Ovary (tissue), 3 donors: ENCODE results near the gene THBD.

Source experiments
- EP300 ChIP-seq: sonication (generic); formaldehyde crosslinking; IDR thresholded peaks from one replicate; pipeline ENCODE4 v1.6.1; 2017; ENCODE audit warnings: antibody characterized with exemption
- POLR2A ChIP-seq: fragments of 450-650 bp; IDR thresholded peaks from one replicate; pipeline ENCODE4 v1.6.1; 2017; ENCODE audit warnings: antibody characterized with exemption, mild to moderate bottlenecking, moderate library complexity
- TF ChIP-seq, protein P1 (sequence below), 3 donors: fragments of 450-650 bp in 2 of 3; fragments of 200-600 bp in 1 of 3; IDR thresholded peaks; one replicate each; pipeline versions ENCODE4 v1.5.1 to v1.8.0; 2016 to 2022; ENCODE audit warnings: antibody characterized with exemption in 3 of 3, mild to moderate bottlenecking in 1 of 3
- donor health status: DM: no; HTN: no; CAD: no.

- TF ChIP-seq EP300 (no peak), POLR2A (no peak)
- TF ChIP-seq, protein P1, sequence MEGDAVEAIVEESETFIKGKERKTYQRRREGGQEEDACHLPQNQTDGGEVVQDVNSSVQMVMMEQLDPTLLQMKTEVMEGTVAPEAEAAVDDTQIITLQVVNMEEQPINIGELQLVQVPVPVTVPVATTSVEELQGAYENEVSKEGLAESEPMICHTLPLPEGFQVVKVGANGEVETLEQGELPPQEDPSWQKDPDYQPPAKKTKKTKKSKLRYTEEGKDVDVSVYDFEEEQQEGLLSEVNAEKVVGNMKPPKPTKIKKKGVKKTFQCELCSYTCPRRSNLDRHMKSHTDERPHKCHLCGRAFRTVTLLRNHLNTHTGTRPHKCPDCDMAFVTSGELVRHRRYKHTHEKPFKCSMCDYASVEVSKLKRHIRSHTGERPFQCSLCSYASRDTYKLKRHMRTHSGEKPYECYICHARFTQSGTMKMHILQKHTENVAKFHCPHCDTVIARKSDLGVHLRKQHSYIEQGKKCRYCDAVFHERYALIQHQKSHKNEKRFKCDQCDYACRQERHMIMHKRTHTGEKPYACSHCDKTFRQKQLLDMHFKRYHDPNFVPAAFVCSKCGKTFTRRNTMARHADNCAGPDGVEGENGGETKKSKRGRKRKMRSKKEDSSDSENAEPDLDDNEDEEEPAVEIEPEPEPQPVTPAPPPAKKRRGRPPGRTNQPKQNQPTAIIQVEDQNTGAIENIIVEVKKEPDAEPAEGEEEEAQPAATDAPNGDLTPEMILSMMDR (IDR thresholded peaks at IDR 0.05): no peak
These were observed 13.2 kb upstream of the THBD start for GRCh38 chr20:23062632-23063031.
